ENCODE measurements around the gene GLIS1. TPM values are rescaled to one million over a fixed set of nuclear protein-coding genes. Genes with fewer than 3 reads are reported as not detected.

GLIS1 gene
- total RNA-seq = 0.11 TPM in 1 of 2 replicates, not detected in the other

DNA sequence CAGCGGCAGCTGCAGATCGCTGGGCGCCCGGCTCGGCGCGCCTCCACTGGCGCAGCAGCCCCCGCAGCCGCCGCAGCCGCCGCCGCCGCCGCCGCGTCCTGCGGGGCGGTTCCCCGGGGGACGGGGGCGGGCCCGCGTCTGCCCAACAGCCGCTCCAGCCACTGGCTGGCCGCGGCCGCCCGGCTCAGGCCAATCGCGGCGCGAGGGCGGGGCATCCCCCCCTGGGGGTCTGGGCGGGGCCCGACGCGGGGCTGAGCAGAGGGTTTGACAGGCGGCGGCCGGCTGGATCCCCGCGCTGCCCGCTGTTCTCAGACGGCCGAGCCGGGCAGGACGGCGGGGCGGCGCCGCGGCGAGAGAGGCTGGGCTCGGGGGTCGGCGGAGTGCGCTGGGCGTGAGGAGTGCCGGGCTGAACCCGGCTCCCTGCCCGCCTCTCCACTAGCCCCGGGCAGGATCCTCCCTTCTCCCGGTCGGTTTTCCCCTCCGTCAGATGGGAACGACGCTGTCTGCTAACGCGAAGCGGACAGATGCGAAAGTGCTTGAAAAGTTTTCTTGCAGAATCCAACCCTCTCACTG lies at the start of gene GLIS1:
TSS of gene GLIS1 (minus strand) at position 56 of the 573 bp plus-strand sequence. CDS start 1,100 bp downstream, outside the sequence.

DNA sequence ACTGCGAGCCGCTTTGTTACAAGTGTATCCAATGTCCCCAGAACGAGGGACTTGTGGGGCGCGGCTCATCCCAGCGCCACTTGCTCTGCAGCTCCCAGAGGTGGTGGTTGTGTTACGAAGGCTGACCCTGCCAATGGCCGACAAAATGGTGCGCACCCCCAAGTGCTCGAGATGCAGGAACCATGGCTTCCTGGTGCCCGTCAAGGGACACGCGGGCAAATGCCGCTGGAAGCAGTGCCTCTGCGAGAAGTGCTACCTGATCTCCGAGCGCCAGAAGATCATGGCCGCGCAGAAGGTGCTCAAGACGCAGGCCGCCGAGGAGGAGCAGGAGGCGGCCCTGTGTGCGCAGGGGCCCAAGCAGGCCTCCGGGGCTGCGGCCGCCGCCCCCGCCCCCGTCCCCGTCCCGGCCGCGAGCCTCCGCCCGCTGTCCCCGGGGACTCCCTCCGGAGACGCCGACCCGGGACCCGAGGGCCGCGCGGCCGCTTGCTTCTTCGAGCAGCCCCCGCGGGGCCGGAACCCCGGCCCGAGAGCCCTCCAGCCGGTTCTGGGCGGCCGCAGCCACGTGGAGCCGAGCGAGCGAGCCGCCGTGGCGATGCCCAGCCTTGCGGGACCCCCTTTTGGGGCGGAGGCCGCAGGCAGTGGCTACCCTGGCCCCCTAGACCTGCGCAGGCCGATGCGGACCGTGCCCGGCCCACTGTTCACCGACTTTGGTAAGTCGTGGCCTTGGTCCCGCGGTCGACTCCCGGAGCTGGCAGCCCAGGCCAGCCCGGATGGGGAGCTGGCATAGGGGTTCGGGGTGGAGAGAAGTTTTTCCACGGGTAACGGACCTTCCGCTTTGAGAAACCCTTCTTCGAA lies 279.4 kb downstream of the GLIS1 start, which contains the start of gene DMRTB1:
TSS of gene DMRTB1 (plus strand) at position 79 of the 855 bp plus-strand sequence. CDS start at position 134, 55 bp downstream.

Small RNA genes lying within 50 kb of the gene (small RNA-seq; reads per million reads assigned to genes)
- 0.12 reads per million for gene RF00418
- not detected for gene RNU7-95P

Other genes starting within 250 kb of the GLIS1 start
- 5.1 and 19.1 TPM in 2 replicates for gene NDC1, start 99.1 kb upstream of the GLIS1 start, total RNA-seq
- gene YIPF1, start 150.6 kb upstream of the GLIS1 start, total RNA-seq = 22.0 and 36.7 TPM in 2 replicates
- gene DIO1, start 155.0 kb upstream of the GLIS1 start, total RNA-seq = not detected in 2 replicates
- 28.3 and 38.5 TPM in 2 replicates for gene IFT25, start 206.5 kb upstream of the GLIS1 start, total RNA-seq
- 54.2 and 60.7 TPM in 2 replicates for gene LRRC42, start 207.2 kb upstream of the GLIS1 start, total RNA-seq